GM23338 (cell line): ENCODE results near the gene SLC25A30.

Source experiments
- CREB1 ChIP-seq: fragments of 250-450 bp; sonication (Bioruptor Pico); IDR thresholded peaks from 2 replicates; pipeline ENCODE4 v1.5.0; 2020; ENCODE audit warnings: low read depth, mild to moderate bottlenecking, moderate library complexity
- CTCF ChIP-seq, 2 experiments: fragments of 200-600 bp in 1 of 2; sonication (generic) in 1 of 2; conservative IDR thresholded peaks; 2 replicates each; pipeline versions ENCODE4 v1.5.1 to v1.6.1; 2016 to 2017; ENCODE audit warnings: antibody characterized with exemption in 2 of 2, low read depth in 2 of 2, mild to moderate bottlenecking in 2 of 2, moderate library complexity in 1 of 2
- EZH2 ChIP-seq: fragments of 200-600 bp; sonication (generic); IDR thresholded peaks from one replicate; pipeline ENCODE4 v1.8.0; 2017; ENCODE audit warnings: antibody characterized with exemption, mild to moderate bottlenecking, low read depth; ENCODE audit not compliant: unreplicated experiment
- EZH2phosphoT487 ChIP-seq: fragments of 200-600 bp; sonication (generic); IDR thresholded peaks from one replicate; pipeline ENCODE4 v1.8.1; 2018; ENCODE audit warnings: antibody characterized with exemption; ENCODE audit not compliant: unreplicated experiment
- POLR2AphosphoS5 ChIP-seq: IDR thresholded peaks from 2 replicates; pipeline ENCODE4 v1.6.1; 2016; ENCODE audit warnings: antibody characterized with exemption, low read depth
- STAT1 ChIP-seq: IDR thresholded peaks from one replicate; pipeline ENCODE4 v1.6.1; 2016; ENCODE audit warnings: antibody characterized with exemption; ENCODE audit not compliant: unreplicated experiment
- ZNF114 ChIP-seq: fragments of 250-450 bp; sonication (Bioruptor Pico); IDR thresholded peaks from 2 replicates; pipeline ENCODE4 v1.5.0; 2020; ENCODE audit warnings: mild to moderate bottlenecking, moderate library complexity
- TF ChIP-seq, protein P1 (sequence below): IDR thresholded peaks from one replicate; pipeline ENCODE4 v1.6.1; 2018; ENCODE audit warnings: antibody characterized with exemption; ENCODE audit not compliant: unreplicated experiment

GRCh38 chr13:45349438-45349837, 68.7 kb downstream of the SLC25A30 start:
- no peak for TF ChIP-seq CTCF (conservative IDR thresholded peaks at IDR 0.05; ENCODE audit: low read depth in 2 of 2)
- TF ChIP-seq POLR2AphosphoS5 = no peak
- no peak for TF ChIP-seq CREB1
- no peak for TF ChIP-seq EZH2
- no peak for TF ChIP-seq EZH2phosphoT487
- TF ChIP-seq STAT1 = no peak
- TF ChIP-seq, protein P1, sequence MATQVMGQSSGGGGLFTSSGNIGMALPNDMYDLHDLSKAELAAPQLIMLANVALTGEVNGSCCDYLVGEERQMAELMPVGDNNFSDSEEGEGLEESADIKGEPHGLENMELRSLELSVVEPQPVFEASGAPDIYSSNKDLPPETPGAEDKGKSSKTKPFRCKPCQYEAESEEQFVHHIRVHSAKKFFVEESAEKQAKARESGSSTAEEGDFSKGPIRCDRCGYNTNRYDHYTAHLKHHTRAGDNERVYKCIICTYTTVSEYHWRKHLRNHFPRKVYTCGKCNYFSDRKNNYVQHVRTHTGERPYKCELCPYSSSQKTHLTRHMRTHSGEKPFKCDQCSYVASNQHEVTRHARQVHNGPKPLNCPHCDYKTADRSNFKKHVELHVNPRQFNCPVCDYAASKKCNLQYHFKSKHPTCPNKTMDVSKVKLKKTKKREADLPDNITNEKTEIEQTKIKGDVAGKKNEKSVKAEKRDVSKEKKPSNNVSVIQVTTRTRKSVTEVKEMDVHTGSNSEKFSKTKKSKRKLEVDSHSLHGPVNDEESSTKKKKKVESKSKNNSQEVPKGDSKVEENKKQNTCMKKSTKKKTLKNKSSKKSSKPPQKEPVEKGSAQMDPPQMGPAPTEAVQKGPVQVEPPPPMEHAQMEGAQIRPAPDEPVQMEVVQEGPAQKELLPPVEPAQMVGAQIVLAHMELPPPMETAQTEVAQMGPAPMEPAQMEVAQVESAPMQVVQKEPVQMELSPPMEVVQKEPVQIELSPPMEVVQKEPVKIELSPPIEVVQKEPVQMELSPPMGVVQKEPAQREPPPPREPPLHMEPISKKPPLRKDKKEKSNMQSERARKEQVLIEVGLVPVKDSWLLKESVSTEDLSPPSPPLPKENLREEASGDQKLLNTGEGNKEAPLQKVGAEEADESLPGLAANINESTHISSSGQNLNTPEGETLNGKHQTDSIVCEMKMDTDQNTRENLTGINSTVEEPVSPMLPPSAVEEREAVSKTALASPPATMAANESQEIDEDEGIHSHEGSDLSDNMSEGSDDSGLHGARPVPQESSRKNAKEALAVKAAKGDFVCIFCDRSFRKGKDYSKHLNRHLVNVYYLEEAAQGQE = no peak
- TF ChIP-seq ZNF114 (CRISPR knock-in tag) = no peak
